Ishikawa (cell line): ENCODE data around the gene SPATA16.

ENCODE experiments used
- CREB1 ChIP-seq: IDR thresholded peaks from 2 replicates; pipeline ENCODE4 v1.6.1; 2012; ENCODE audit warnings: low read depth
- FOXM1 ChIP-seq: IDR thresholded peaks from 2 replicates; pipeline ENCODE4 v1.6.1; 2012; ENCODE audit warnings: low read depth, borderline replicate concordance
- RAD21 ChIP-seq: IDR thresholded peaks from 2 replicates; pipeline ENCODE4 v1.6.1; 2012; ENCODE audit warnings: low read depth
- ZBTB7A ChIP-seq: IDR thresholded peaks from 2 replicates; pipeline ENCODE4 v1.6.1; 2012; ENCODE audit warnings: low read depth
- TF ChIP-seq, protein P1 (sequence below): IDR thresholded peaks from 2 replicates; pipeline ENCODE4 v1.6.1; 2012

DNA sequence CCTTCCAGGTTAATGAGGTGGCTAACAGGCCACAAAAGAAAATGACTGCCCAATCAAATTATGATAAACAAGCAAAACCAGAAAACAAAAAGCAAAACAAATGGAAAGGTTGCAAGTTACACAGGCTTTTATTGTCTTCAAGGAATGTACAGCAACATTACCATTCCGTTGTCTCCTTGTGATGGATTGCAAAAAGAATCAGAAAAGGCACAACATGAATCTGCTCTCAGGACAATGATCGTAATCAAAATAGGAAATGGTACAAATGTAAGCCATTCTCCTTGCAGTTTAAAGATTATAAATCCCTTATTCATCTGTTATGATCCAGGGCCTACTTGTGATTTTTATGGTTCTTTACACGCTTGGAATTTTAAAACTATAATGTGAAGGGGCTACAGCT, 264.7 kb downstream of the SPATA16 start:
- TF ChIP-seq CREB1 (no peak), ZBTB7A (no peak), FOXM1 (no peak), RAD21 (no peak)
- TF ChIP-seq, protein P1, sequence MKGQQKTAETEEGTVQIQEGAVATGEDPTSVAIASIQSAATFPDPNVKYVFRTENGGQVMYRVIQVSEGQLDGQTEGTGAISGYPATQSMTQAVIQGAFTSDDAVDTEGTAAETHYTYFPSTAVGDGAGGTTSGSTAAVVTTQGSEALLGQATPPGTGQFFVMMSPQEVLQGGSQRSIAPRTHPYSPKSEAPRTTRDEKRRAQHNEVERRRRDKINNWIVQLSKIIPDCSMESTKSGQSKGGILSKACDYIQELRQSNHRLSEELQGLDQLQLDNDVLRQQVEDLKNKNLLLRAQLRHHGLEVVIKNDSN = no peak
